GM19023 (cell line): ENCODE data around the gene SORBS1.

ENCODE experiments used
- ATAC-seq: cut with Tn5 transposase; IDR thresholded peaks from one replicate; pipeline ENCODE4 v1.9.1; 2021; ENCODE audit warnings: mild to moderate bottlenecking, moderate library complexity; ENCODE audit not compliant: unreplicated experiment

SORBS1 gene

DNA sequence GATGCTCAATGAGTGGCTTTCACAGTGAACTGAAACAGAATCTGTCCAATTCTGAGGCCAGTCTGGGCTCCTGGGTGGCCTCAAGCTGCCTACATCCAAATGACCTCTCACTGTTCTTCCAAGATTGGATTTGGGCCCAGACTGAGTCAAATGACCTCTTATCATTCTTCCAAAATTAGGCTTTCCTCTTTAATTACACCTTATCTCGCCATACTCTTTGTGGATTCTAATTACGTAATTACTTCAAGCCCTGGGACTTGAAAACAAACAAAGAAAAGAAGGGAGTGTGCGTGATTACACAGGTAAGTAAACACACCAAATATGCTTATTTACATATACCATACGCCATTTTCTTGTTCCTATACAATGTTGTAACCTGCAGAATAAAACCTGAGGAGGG lies 18.8 kb downstream of the SORBS1 start:
- ATAC-seq = no peak

DNA sequence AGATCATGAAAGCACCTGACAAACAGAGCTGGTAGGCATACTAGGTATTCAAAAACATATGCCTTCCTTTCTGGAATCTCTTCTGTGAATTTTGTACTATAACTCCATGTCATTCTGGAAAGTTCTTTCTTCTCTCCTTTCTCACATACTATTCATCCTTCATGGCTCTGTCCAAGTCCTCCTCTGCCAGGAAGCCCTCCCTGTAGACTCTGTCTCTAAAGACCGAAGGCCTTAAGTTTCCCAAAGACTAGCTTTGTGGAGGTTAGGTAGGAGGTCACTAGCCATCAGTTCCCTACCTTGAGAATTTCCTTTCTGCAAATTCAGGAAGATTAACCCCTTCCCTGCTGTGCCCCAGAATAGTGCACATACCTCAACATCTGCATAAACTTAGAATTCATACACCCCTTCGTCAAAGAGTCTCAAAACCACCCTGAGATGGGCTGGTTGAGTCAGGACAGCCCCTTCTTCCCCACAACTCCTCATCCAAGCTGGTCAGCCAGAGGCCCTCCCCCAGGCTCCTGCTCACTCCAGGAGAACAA lies 20.6 kb downstream of the SORBS1 start:
- ATAC-seq = no peak

- ATAC-seq = no peak
Observed at GRCh38 chr10:95539560-95540284, 21.4 kb downstream of the SORBS1 start.

GRCh38 chr10:95538412-95538811 lies 22.8 kb downstream of the SORBS1 start:
- no peak for ATAC-seq

- no peak for ATAC-seq
Observed at GRCh38 chr10:95537542-95537927, 23.6 kb downstream of the SORBS1 start.

- ATAC-seq = no peak
Observed at GRCh38 chr10:95536894-95537541, 24.2 kb downstream of the SORBS1 start.

GRCh38 chr10:95536017-95536416 lies 25.2 kb downstream of the SORBS1 start:
- ATAC-seq = no peak

DNA sequence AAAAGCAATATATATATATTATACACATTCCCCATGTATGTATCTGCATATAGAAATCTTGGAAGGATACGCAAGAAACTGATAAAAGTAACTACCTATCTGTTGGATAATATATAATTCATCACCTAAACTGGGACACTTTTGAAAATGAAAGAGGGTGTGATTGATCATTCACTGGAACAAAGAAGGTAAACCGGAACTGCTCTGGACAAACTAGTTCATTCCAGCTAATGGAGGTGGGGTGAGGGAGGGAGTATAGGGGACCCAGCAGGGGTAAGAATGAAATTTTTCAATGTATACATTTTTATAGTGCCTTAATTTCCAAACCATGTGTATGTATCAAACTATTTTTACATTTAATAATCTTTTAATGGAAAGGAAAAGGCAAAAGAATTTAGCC lies 25.6 kb downstream of the SORBS1 start:
- ATAC-seq = no peak

DNA sequence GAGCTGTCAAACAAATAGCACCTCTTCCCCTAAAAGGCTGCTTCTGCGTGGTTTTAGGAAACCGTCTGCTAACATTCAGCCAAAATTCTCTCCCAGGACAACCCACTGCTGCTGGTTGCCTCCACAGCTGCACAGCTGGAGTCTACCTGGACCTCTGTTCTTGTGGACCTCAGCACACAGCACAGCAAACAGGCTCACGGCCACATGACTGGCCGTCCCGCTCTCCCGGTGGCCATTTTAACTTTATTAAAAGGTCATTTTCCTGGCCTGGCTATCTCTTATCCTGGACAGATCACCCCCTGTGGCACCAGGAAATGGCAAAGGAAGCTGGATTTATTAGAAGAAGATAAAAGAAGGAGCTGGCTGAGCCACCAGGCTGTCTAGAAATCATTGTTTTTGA lies 27.6 kb downstream of the SORBS1 start:
- no peak for ATAC-seq

- no peak for ATAC-seq
Observed at GRCh38 chr10:95532536-95532935, 28.6 kb downstream of the SORBS1 start.

DNA sequence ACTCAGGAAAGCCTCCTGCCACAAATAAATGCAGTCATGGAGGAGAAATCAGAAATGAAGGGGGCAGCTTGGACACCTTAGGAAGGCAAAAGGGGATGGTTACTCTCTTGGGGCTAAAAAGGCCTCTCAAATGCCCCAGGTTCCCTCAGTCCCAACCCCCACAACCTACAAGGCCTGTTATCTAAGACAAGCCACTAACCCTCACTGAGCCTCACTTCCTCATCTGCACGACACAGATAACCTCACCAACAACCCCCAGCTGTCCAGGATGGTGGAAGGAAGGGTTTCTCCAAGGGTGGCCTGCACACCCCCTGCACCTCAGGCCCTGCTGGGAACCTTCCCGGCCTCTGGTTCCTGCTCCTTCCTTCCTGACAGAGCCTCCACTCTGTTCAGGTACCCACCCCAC lies 29.2 kb downstream of the SORBS1 start:
- ATAC-seq = no peak

DNA sequence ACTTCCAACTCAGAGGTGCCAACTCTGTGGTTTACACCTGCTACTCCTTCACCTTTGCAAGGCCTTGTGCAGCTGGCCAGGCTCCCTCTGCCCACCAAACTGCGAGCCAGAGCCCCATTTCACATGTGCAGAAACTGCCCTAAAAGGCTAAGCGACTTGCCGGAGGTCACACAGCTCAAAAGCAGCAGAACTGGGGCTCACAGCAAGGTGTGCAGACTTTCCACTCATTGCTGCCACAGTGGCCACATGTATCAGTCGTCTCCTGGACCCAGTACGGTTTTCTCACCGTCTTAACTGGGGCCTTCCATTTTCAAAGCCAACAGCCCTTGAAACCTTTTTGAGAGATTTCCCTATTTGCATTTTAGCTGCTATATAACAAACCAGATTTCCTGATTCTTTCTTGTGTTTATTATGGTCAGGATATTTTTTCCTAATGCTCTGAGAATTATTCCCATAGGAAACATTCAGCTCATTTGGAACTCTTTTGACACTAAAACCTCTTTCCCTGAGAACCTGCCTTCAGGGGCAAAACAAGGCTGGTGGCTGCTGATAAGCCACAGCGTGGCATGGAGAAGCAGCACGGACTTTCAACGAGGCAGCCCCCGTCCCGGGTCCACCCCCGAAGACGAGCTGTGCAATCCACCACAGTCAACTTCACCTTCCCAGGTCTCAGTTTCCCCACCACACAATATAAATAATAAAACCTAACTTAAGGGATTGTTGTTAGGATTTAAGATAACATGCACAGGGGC lies 29.9 kb downstream of the SORBS1 start:
- ATAC-seq = no peak

DNA sequence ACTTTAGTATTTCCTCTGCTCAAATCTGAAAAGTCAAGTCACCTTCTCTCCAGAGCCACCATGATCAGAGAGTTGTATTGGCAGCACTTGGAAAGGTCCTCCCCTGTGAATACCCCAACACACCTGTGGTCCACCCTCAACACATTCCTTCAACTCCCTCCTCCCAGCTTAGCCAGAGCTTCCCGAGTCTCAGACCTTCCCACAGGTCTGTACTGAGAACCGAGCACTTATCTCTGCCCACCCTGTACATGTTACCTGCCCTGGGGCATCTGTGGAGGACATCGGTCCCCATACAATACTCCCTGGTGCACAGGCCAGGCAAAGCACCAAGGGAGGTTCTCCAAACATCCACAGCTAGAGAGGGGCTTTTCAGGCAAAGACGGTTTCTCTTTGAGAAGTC lies 30.6 kb downstream of the SORBS1 start:
- ATAC-seq = no peak

- no peak for ATAC-seq
Observed at GRCh38 chr10:95530029-95530428, 31.1 kb downstream of the SORBS1 start.

- no peak for ATAC-seq
Observed at GRCh38 chr10:95526044-95526443, 35.1 kb downstream of the SORBS1 start.

GRCh38 chr10:95525033-95525418 lies 36.1 kb downstream of the SORBS1 start:
- ATAC-seq = no peak

GRCh38 chr10:95524358-95525032 lies 36.7 kb downstream of the SORBS1 start:
- no peak for ATAC-seq

- no peak for ATAC-seq
Observed at GRCh38 chr10:95522117-95522516, 39.1 kb downstream of the SORBS1 start.

GRCh38 chr10:95520617-95521016 lies 40.6 kb downstream of the SORBS1 start:
- ATAC-seq = no peak

DNA sequence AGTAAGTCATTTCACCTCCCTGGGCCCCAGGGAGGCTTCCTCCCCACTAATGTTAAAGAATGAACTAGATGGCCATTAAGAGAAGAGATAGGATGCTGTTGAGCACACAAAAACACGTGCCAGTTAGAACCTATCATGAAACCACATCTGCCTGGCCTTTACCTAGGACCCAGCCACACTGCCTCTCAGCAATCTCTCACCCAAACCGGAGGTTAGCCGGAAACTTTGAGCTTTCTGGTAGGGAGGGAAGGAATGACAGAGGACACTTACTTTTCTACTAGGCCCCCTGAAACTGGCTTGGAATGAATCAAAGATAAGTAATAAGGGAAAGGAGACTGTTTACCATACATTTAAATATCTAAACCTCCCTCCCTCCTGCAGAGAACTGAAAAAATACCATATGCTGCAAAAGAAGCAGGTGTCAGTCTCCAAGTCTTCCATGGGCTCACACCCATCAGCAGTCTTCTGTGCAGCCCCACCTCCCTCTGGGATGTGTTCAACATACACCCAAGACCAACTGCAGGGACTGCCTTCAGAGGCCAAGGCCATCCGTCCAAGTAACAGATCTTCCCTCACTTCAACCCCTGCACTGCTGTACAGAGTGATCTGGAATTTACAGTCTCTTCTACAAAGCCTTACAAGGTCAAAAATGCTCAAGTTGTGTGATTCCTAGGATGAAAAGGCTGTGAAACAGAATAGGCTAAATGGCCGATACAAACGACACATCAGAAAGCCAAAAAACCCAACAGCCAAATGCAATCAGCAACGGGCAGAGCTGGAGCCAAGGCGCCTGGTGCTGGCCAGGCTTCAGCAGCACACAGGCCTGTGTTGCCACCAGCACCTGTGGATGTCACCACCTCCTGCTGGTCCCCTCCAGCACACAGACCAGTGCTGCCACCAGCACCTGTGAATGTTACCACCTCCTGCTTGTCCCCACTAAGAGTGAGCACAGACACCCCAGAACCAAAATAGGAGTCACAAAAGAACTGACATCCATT lies 42.4 kb downstream of the SORBS1 start:
- no peak for ATAC-seq
